Measurements from ENCODE around the gene AXDND1.

GRCh38 chr1:179441501-179441900 lies 75.7 kb downstream of the AXDND1 start:
- TF ChIP-seq, protein P1, sequence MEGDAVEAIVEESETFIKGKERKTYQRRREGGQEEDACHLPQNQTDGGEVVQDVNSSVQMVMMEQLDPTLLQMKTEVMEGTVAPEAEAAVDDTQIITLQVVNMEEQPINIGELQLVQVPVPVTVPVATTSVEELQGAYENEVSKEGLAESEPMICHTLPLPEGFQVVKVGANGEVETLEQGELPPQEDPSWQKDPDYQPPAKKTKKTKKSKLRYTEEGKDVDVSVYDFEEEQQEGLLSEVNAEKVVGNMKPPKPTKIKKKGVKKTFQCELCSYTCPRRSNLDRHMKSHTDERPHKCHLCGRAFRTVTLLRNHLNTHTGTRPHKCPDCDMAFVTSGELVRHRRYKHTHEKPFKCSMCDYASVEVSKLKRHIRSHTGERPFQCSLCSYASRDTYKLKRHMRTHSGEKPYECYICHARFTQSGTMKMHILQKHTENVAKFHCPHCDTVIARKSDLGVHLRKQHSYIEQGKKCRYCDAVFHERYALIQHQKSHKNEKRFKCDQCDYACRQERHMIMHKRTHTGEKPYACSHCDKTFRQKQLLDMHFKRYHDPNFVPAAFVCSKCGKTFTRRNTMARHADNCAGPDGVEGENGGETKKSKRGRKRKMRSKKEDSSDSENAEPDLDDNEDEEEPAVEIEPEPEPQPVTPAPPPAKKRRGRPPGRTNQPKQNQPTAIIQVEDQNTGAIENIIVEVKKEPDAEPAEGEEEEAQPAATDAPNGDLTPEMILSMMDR (IDR thresholded peaks at IDR 0.05; ENCODE audit: insufficient read depth, low read length) = no peak
- TF ChIP-seq POLR2AphosphoS5 (IDR thresholded peaks at IDR 0.05; ENCODE audit: low read depth) (no peak), REST (IDR thresholded peaks at IDR 0.05; ENCODE audit: insufficient replicate concordance, low read depth) (no peak), SPI1 (IDR thresholded peaks at IDR 0.05; ENCODE audit: borderline replicate concordance, low read depth) (no peak), GABPA (IDR thresholded peaks at IDR 0.05; ENCODE audit: low read depth) (no peak)

Measured in HL-60 (cell line).